CD4-positive, alpha-beta T cell treated with Interleukin-4 for 1 hour (primary cell): ENCODE data around the gene PCDH15.

Experiments used
- DNase-seq, 2 donors: peaks; one replicate each; pipeline ENCODE4 v3.0.0-alpha.2; 2020 to 2022

Gene PCDH15

DNA sequence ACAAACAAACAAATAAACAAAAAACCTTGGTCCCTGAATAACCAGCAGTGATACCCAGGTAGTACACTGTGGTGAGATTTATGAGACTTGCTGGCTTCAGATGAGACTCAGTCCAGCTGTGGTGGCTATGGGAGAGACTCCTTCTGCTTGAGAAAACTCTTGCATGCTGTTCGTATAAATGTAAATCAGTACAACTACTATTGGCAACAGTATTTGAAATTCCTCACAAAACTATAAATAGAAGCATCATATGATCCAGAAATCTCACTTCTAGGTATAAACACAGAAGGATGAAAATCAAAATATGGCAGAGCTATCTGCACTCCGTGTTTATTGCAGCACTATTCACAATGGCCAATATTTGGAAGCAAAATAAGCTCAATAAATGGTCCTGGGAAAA lies 692.1 kb downstream of the PCDH15 start:
- no peak for DNase-seq

DNA sequence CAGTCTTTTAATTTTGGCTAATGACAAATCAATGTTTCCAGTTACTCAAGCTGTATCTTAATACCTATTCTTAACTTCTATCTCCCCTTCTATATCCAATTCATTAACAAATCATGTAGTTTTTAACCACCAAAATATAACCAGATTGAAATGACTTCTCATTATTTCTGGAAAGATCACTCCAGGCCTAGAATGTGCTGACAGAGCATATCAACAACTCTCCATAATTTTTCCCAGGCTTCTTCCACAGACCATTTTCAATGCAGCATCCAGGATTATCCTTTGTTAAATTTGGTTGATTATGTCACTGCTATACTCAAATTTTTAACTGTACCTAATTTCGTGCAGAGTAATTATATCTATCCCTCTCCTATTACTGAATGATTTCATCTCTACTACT lies 704.1 kb downstream of the PCDH15 start:
- no peak for DNase-seq

DNA sequence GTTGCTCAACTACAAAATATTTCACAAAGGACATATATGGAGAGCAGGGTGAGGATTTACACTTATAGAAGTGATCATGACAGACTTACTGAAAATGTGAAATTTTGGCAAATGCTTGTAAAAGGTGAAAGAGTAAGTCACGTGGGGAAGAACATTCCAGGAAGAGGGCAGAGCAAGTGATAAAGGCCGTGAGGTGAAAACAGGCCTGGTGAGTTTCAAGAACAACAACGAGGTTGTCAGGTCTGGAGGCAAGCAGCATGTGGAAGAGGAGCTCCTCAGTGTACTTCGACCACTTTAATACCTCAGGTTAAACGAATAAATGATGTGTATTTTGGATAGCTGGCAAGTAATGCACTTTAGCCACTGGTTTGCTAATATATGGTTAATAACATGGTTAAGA lies 706.7 kb downstream of the PCDH15 start:
- no peak for DNase-seq

- no peak for DNase-seq
Observed at GRCh38 chr10:54091237-54091636, 709.8 kb downstream of the PCDH15 start.

DNA sequence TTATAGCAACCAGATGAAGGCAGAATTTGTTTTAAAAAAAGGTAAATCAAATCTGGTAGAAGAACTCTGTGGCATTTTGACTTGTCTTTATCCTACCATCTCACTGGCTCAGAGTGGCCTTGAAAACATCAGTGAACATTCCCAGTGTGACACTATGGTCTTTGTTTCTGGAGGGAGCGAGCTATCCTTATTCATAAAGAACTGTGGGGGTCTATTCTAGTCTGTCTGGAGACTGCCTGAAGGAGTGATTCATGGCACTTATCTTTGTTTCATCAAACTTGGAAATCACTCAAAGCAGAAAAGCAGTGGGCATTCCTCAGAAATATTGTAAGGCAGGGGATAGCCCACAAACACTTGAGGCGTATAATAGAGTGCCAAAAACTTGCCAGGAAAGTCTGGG lies 719.1 kb downstream of the PCDH15 start:
- DNase-seq: no peak

GRCh38 chr10:54067361-54067760 lies 733.7 kb downstream of the PCDH15 start:
- no peak for DNase-seq

GRCh38 chr10:54066646-54067045 lies 734.4 kb downstream of the PCDH15 start:
- no peak for DNase-seq

GRCh38 chr10:54065106-54065505 lies 735.9 kb downstream of the PCDH15 start:
- no peak for DNase-seq

DNA sequence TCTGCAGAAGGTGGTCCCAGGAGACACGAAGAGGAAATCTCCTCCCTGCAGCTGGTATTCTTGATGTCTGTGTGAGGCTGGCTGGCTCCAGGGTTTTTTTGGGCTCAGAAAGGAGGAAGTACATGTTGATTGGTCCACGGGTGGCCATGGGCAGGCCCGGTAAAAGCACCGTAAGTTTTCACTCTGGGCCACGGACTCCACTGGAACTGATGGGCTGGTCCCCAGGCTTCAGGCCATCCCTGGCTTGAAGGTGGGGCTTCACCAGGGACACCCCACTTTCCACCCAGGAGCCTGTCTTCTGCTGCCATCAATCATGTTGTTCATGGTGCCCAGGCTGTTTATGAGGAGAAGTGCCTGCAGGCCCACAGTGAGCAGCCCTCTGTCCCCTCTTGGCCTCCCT lies 736.8 kb downstream of the PCDH15 start:
- DNase-seq: no peak

- DNase-seq: no peak
Observed at GRCh38 chr10:54063514-54063913, 737.5 kb downstream of the PCDH15 start.

GRCh38 chr10:54060572-54060971 lies 740.5 kb downstream of the PCDH15 start:
- no peak for DNase-seq

- no peak for DNase-seq
Observed at GRCh38 chr10:54057357-54057756, 743.7 kb downstream of the PCDH15 start.

- no peak for DNase-seq
Observed at GRCh38 chr10:54026340-54026739, 774.7 kb downstream of the PCDH15 start.

DNA sequence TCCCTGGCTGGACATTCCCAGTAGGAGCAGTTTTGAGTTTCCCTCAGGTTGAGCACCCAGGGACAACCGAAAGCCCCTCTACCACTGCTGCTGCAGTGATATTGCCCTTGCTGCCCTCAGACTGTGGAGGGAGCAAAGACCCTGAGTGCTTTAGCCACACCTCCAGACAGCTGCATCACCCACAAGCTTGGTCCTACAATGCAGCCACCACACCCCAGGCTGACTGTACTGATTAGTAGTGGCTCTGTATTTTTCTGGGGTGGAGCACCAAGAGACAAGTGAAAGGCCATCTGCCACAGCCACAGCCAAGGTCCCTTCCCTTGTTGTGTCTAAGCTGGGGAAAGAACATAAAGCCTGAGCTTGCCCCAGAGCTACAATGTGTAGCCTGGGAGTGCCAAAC lies 789.9 kb downstream of the PCDH15 start:
- DNase-seq: no peak

GRCh38 chr10:54010337-54010933 lies 790.6 kb downstream of the PCDH15 start:
- DNase-seq: no peak

- no peak for DNase-seq
Observed at GRCh38 chr10:54009672-54010071, 791.4 kb downstream of the PCDH15 start.

- DNase-seq: no peak
Observed at GRCh38 chr10:54002077-54002476, 799.0 kb downstream of the PCDH15 start.

DNA sequence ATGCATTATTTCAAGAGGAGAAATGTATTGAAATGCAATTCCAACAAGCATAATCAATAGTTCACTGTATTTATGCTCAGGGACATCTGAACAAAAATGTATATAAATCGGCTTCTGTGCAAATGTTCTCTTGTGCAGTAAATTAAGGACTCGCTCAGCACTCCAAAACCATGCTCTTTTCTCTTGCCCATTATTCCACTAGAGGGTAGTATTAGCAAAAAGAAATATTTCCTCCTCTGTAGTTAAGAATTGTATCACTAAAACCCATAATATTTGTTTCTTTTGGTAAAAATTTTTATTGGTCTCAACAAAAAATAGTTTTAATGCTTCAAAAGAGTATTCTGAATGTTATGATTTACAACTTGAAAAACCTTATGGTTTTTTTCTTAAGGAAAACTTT lies 803.1 kb downstream of the PCDH15 start:
- no peak for DNase-seq

DNA sequence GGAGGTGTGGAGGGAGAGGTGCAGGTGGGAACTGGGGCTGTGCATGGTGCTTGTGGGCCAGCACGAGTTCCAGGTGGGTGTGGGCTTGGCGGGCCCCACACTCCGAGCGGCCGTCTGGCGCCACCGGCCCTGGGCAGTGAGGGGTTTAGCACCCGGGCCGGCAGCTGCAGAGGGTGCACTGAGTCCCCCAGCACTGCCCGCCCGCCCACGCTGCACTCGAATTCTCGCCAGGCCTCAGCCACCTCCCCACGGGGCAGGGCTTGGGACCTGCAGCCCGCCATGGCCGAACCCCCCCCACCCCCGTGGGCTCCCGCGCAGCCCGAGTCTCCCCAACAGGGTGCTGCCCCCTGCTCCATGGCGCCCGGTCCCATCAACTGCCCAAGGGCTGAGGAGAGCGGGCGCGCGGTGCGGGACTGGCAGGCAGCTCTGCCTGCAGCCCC lies 810.2 kb downstream of the PCDH15 start:
- no peak for DNase-seq

- no peak for DNase-seq
Observed at GRCh38 chr10:53983431-53983830, 817.6 kb downstream of the PCDH15 start.

GRCh38 chr10:53980210-53980609 lies 820.8 kb downstream of the PCDH15 start:
- DNase-seq: no peak

DNA sequence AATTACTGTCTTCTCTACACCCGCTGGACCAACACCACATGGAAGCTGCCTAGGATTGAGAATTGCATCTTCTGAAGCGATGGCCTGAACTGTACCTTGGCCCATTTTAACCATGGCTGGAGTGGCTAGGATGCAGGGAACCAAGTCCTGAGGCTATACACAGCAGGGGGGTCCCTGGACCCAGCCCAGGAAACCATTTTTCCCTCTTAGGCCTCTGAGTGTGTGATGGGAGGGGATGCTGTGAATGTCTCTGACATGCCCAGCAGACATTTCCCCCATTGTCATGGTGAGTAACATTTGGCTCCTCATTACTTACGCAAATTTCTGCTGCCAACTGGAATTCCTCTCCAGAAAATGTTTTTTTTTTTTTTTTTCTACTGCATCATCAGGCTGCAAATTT lies 822.7 kb downstream of the PCDH15 start:
- no peak for DNase-seq

- no peak for DNase-seq
Observed at GRCh38 chr10:53977267-53977666, 823.8 kb downstream of the PCDH15 start.

GRCh38 chr10:53957401-53957800 lies 843.6 kb downstream of the PCDH15 start:
- DNase-seq: no peak

DNA sequence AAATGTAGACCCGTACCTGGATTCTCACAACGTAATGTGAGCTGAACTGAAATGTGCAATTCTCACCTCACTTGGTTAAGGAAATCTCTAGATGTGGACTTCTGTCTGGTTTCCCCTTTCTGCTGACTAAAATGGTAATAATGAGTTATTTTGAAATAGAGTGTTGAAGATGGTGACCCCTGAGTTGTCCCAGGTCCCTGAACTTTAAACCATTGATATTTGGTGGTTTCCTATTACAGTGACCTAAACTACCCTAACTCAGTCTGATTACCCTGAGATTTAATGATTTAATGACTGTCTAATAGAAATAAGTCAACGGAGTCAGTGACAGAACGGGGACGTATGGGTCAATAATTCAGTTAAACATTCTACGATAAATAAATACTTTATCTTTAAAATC lies 845.9 kb downstream of the PCDH15 start:
- no peak for DNase-seq
